ENCODE data around the gene ZNF276.

- TF ChIP-seq EZH2 (IDR thresholded peaks at IDR 0.05; ENCODE audit: low read length) = no peak
- no peak for TF ChIP-seq CTCF (optimal IDR thresholded peaks at IDR 0.05 in 1 of 3, IDR thresholded peaks at IDR 0.05 in 1 of 3, conservative IDR thresholded peaks at IDR 0.05 in 1 of 3; ENCODE audit: extremely low read depth in 1 of 3, insufficient read depth in 2 of 3, low read length in 3 of 3)
Observed at GRCh38 chr16:89697616-89698331, 23.6 kb upstream of the ZNF276 start.
